WTC11 (cell line): ENCODE results near the gene TCEAL5.

Source experiments
- CTCF ChIP-seq: fragments of 200-600 bp; IDR thresholded peaks from 2 replicates; pipeline ENCODE4 v1.8.0; 2022; ENCODE audit warnings: antibody characterized with exemption
- E2F1 ChIP-seq: sonication (generic); formaldehyde crosslinking; IDR thresholded peaks from 2 replicates; pipeline ENCODE4 v1.8.0; 2022; ENCODE audit warnings: mild to moderate bottlenecking, missing genetic modification reagents
- ERG ChIP-seq: fragments of 250-450 bp; sonication (Bioruptor Pico); IDR thresholded peaks from 2 replicates; pipeline ENCODE4 v1.8.0; 2021; ENCODE audit warnings: mild to moderate bottlenecking
- JUN ChIP-seq: sonication (generic); formaldehyde crosslinking; IDR thresholded peaks from 2 replicates; pipeline ENCODE4 v1.8.0; 2023; ENCODE audit warnings: mild to moderate bottlenecking, missing genetic modification reagents

- no peak for TF ChIP-seq CTCF
- no peak for TF ChIP-seq ERG (CRISPR knock-in tag)
- no peak for TF ChIP-seq JUN (CRISPR knock-in tag)
- no peak for TF ChIP-seq E2F1 (CRISPR knock-in tag)
Measured at GRCh38 chrX:103254921-103255493, 21.5 kb downstream of the TCEAL5 start, which contains the start of gene TCEAL8.
